VCaP (cell line): ENCODE results near the gene REX1BD.

ENCODE experiments used
- H3K27ac ChIP-seq: fragments of 450-650 bp; 2 replicates; pipeline ENCODE4 v1.5.1; 2017
- CTCF ChIP-seq: fragments of 450-650 bp; conservative IDR thresholded peaks from 2 replicates; pipeline ENCODE4 v1.5.1; 2017; ENCODE audit warnings: mild to moderate bottlenecking, moderate library complexity

The REX1BD gene

GRCh38 chr19:18543814-18544475, 44.7 kb upstream of the REX1BD start:
- peak overlapping the region; percentile 81 for H3K27ac ChIP-seq
- TF ChIP-seq CTCF: peak; percentile 20; the same call in 1 of the 2 replicates

GRCh38 chr19:18551631-18552030, 37.0 kb upstream of the REX1BD start:
- TF ChIP-seq CTCF: no peak
- peak overlapping the region; percentile 13; the same call in 1 of the 2 replicates for H3K27ac ChIP-seq

GRCh38 chr19:18557411-18558201, 31.0 kb upstream of the REX1BD start, which contains the start of gene KXD1:
TSS of gene KXD1 (plus strand) at chr19:18557870. CDS start at chr19:18562057, 4,187 bp downstream.
- H3K27ac ChIP-seq: peak within 1 kb of the TSS; percentile 83
- TF ChIP-seq CTCF: no peak

- peak overlapping the region; percentile 83 for H3K27ac ChIP-seq
- no peak for TF ChIP-seq CTCF
These were observed 30.4 kb upstream of the REX1BD start for GRCh38 chr19:18558202-18558555.

- peak overlapping the region; percentile 83 for H3K27ac ChIP-seq
- TF ChIP-seq CTCF: no peak
These were observed 30.0 kb upstream of the REX1BD start for GRCh38 chr19:18558604-18559003.

GRCh38 chr19:18559685-18560084, 28.9 kb upstream of the REX1BD start:
- H3K27ac ChIP-seq: no peak overlapping the region; the same call in 1 of the 2 replicates
- TF ChIP-seq CTCF: no peak

GRCh38 chr19:18562086-18562485, 26.5 kb upstream of the REX1BD start:
- H3K27ac ChIP-seq: peak overlapping the region; percentile 59
- no peak for TF ChIP-seq CTCF
